COLO829 (cell line): Measurements from ENCODE around the gene MAGOH.
"Not testable (repeated sequence)": the region's sequence is repeated elsewhere in the genome, so short reads cannot be mapped to it uniquely, and the experiment has no call there.

Experiments
- DNase-seq: peaks from one replicate; pipeline ENCODE4 v3.0.0; 2012; ENCODE audit warnings: low spot score

MAGOH gene

DNA sequence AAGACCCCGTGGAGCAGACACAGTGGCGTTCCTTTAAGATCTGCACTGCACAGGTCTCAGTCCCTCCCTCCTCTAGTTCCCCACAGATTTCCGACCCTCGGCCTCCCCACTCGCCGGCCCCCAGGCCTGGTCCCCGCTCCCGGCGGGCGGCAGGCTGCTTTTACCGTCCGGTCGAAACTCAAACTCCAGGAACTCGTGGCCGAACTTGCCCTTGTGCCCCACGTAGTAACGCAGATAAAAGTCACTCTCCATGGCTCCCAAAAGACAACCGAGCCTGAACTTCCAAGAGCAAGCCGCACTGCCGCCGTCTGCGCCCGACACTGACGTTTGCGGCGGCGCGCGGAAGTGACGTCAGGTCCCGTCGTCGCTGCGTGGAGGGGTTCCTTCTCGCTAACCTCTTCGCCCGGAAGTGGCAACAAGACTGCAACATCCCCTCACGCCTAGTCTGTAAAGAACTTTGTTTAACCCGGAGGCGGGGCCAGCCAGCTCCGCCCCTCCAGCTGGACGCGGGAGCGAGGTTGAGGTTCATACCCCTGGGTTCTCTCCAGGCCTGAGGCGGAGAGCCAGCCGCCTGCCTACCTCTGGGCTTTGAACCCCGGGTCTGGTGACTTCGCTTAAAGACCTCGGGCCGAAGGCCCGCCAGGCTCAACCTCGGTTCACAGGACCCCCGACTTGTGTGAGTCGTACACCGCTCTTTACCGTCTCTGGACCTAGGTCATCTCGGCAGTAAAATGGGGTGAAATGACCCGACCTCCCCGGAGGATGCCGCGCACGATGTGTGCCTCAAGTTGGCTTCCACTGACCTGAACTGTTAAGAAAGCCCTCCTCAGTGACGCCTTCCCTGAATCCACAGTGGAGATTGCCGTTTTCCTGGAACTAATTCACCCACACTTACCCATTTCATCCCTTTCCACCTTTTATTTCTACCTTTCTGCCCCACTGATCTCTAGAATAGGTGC lies at the start of gene MAGOH:
Gene MAGOH, minus strand, starts transcription at position 322 of the 959 bp plus-strand sequence. Its CDS starts 70 bp downstream, at position 252.
- peak; percentile 98 for DNase-seq

DNA sequence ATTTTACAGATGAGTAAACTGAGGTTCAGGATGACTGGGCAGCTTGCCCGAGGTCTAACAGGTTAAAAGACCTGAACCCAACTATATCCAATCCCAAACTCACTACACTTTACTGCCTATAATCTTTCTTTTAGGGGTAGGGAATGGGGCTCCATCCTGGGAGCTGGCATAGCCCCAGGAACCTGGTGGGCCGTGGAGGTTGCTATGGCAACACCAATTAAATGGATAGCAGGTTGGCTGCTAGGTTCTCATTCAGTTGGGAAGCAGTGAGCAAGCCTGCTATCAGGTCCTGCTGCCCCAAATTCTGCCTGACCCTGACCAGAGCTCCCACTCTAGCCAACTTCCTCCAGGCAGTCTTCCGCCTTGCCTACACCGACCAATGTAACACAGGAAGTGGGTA lies 48.6 kb upstream of the MAGOH start:
- DNase-seq, result no peak

DNA sequence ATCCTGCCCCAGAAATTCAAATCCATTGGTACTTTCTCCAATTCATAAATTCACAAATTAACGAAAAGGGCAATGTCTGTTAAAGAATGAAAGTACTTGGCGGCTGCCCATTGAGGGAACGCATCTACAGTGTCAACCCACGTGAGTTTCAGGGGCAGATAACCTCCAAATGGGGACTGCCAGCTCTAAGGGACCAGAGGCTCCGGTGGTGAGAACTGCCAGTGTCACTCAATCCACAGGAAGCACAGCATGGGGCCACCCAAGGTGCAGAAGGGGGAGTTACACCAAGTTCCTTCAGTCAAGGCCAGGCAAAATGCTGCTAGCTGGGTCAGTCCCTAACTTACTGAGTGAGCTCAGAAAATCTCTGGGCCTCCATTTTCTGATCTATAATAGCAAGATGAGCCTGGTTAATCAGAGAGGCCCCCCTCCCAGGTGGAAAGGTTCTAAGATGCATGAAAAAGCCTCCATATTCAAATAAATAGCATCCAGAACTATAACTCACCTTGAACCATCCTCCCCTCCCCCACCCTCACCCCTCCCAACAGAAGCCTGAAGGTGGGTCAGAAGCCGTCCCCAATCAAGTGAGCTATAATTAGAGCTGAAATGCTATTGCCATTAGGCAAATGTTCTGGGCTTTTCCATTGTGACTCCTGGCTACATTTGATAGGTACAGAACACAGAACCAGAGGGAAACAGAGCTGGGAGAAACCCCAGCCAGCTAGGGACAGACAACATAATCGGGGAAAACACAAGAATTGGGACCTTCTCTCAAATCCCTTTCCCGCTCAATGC lies 47.8 kb upstream of the MAGOH start:
- DNase-seq, result no peak

DNA sequence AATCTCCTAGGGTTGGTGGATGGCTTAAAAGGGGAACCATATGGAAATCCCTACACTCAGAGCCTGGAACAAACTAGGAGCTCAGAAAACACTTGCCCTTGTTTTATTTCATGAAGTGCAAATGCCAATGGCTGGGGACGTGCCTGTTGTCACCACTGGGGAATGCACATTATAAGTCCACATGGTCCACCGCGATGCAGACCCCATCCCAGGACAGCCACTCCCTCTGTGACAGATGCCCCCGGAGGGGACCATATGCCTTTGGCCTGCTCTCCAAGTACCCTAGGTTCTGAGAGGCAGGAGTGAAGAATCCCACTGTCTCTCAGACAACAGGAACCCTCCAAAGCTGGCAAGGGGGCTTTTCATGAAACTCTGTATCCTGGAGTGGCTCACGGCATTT lies 47.2 kb upstream of the MAGOH start:
- DNase-seq, result no peak

DNA sequence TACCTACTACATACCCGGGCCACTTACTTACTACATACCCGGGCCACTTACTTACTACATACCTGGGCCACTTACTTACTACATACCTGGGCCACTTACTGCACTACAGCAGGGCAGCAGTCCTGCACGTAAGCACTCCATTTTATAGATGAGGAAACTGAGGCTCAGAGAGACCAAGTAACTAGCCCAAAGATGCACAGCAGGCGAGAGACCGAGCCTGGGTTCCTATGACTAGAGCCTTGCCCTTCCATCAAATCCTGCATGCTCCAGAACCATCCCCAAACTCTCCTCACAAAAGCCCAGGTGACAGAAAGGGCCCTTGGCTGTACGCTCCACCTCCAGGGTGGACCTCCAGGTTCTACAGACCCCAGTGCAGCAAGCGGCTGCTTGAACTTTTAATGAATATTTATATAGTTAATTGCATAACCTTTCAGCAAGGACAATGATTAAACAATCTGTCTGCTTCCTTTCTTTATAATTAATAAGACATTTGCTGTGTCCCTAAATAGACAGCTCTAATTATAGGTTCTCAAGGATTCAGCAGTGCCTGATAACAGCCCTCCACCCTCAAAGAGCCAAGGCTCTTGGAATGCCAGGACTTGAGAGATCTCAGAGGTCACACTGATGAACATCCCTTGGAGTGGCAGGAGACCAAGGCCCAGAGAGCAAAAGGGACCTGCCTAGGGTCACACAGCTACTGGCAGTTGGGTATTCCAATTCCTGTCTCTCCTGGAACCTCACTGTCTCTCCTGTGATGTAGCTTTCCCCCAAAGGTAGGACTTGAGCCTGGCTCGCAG lies 46.1 kb upstream of the MAGOH start:
- no peak for DNase-seq

DNA sequence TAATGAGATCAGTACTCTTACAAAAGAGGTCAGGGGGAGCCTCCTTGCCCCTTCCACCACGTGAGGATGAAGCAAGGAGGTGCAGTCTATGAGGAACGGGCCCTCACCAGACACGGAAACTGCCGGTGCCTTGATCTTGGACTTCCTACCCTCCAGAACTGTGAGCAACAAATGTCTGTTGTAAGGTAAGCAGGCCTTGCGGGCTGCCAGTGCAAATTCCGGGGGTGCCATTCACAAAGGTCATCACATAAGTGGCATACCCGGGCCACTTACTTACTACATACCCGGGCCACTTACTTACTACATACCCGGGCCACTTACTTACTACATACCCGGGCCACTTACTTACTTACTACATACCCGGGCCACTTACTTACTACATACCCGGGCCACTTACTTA lies 44.8 kb upstream of the MAGOH start:
- DNase-seq, result not testable (repeated sequence)

DNA sequence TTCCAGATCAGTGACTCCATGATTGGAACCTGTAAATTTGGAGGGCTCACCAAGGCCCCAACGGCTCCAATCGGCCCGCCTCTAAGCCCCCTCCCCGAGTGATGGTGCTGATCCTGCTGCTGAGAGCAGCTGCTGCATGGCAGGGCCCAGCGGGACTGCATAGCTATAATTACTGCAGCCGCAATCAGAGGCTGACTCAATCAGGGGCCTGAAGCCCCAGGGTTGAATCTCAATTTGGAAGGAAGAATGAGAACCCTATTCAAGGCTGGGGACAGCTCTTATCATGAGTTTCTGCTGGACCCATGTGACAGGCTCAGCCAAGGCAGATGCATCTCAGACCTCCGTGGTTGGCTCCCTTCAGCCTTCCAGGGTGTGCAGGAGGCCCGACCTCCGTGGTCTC lies 42.8 kb upstream of the MAGOH start:
- no peak for DNase-seq

DNA sequence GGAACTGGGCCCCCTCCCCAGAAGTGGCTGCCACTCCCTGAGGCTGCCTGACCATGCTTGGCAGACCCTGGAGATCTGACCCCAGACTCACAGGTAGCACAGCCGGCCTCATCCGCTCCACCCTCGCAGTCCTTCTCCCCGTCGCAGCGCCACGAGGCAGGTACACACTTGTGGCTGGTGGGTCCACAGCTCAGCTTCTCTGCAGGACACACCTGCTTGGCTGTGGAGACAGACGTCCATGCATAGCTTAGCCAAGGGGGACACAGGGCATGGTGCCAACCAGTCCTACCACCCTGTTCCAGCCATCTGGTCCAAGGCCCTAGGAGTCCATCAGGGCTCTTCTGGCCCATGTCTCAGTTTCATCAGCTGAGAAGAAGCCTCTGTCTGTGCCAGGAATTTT lies 42.2 kb upstream of the MAGOH start:
- no peak for DNase-seq

DNA sequence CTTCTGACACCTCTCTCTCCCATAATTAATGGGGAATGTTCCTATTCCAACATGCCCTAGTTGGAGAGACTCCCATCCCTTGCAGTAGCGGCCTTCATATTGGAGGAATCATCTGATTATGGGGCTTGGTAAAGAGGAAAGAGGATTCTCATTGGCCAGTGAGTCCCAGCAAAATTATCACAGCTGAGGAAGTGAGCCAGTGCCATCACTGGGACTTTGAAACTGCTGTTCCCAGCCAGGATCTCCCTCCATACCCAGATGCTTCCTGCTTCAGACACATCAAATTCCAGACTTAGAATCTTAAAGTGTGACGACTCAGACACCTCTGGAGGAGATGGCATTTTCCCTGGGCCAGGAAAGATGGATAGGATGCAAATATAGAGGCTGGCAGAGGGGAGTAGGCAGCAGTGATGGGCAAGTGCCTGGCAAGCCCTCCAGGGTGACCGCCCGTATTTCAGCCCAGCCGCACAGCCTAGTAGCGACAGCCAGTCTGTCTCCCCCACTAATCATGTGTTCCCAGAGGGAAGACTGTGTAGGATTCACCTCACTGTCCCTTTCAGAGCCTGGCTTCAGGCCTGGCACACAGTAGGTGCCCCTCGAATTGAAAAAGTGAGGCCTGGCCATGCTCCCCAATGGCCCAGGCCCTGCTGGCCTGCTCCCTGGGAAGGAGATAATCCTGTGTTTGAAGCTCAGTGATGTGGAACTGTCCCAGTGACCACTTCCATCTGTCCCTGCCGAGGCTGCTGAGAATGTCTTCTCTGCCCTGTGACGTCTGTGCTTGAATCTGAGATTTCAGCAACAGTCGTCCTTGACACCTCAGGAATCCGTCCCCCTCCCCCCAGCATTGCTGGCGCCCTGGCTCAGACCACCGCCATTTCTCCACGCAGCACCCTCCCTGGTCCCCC lies 41.2 kb upstream of the MAGOH start:
- DNase-seq, result no peak

DNA sequence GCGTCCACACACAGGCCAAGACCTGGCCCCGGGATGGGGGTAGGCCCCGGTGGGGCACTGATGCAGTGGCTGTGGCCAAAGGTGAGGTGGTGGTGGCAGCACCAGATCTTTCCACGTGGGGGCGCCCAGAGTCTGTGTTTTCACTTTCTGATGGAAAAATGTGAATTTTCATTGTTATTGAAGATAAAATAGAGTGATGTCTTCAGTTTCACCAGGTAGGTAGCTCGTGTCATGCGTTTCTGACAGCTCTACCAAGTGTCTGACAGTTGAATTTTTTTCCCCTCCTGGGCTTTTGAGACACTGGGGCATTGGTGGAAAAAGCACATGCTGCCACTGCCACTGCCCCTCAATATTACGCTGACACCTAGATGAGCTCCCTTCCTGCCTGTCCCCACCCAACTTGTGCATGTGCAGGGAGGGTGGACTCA lies 40.0 kb upstream of the MAGOH start:
- DNase-seq, result peak; percentile 44

DNA sequence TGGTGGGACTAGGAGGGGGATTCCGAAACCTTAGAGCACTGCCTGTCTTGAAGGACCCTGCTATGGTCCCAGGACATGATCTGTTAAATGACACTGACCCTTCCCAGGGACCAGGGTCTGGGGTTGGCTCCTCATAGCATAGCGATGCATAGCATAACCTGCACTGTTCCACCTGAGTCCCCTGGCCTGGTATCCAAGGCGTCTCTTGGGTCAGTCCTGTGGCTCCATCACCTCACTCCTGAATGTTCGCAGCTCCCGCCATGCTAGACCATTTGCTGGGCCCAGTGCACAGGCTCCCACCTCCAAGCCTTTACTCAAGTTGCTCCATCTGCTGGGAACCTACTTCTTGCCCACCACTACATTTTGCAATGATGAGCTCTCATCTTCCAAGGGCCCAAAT lies 39.0 kb upstream of the MAGOH start:
- no peak for DNase-seq

DNA sequence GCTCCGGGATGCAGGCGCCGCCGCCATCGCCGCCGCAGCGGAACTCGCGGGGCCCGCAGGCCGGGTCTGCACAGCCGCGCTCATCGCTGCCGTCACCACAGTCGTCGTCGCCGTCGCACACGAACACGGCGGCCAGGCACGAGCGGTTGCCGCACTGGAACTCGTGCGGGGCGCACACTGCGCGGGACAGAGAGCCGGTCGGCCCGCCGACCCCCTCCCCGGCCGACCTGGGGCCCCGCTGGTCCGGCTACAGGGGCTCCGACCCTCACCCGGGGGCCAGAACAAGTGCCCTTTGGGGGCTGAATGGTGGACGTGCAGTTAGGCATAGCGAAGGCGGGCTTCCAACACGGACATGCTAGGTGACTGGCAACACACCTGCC lies 38.6 kb upstream of the MAGOH start:
- DNase-seq, result no peak

DNA sequence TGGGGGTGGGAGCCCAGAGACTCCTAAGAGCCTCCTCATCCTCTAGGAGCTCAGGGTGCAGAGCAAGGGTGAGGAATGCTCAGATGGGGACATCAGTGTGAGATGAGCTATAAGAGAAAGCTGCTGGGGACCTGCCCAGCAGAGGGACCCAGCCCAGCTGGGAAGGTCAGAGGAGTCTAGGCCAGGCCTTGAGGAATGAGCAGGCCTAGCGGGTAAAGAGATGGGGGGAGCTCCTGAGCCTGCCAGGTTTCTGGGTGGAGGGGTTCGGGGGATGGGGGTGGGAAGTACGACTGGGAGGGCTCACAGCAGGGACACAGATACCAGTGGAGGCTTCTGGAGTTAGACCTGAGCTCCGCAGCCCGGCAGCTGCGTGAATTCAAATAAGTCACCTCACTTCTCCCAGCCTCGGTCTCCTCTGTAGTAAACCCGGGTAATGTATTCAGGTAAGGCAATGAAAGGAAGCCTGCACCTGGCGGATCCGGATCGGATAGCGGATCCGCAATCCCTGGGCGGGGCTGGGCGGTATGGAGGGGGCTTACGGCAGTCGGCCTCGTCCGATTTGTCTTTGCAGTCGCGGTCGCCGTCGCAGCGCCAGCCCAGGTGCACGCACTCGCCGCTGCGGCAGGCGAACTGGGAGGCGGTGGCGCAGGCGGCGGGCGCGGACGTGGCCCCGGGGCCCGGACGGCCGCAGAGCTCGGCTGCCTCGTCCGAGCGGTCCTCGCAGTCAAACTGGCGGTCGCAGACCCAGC lies 38.0 kb upstream of the MAGOH start:
- DNase-seq, result no peak

DNA sequence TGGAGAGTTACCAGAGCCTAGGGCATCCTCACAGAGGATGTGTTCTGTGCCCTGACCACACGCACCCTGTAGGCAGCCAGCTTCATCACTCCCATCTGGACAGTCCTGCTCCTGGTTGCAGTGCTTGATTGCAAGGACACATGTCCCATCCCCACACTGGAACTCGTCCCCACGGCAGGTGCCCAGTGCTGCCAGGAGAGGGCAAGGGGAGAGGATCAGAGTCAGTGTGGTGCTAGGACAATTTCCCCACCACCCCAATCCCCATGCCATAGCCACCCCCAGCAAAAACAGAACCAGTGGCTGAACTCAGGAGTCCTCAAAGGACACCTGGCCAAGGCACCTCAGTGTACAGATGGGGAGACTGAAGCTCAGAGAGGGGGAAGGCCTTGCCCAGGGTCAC lies 37.2 kb upstream of the MAGOH start:
- DNase-seq, result no peak

DNA sequence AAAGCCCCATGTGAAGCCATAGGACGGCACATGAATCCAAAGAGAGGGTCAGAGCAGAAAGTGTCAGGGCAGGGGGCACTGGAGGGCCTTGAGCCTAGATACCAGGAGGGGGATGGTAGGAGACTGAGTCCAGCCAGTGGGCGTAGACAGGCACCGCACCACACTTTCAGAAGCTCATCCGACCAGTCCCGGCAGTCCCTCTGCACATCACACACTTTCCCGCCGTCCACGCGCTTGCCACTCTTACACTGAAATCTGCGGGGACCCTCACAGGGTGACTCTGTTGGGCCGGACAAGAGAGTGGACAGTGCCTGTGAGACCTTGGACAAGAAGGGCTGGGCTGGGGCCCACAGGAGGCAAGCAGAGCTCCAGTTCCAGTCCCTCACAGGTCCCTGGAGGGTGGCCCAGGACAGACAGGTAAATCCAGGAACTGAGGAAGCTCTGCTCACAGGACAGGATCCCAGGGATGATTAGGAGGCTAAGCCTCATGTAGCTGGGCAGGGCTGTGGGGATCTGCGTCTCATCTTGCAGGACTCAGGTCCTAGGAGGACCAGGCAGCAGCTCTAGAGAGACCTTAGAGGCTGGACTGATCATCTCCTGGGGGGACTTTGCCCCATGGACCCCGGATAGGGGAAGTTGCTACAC lies 36.3 kb upstream of the MAGOH start:
- no peak for DNase-seq

DNA sequence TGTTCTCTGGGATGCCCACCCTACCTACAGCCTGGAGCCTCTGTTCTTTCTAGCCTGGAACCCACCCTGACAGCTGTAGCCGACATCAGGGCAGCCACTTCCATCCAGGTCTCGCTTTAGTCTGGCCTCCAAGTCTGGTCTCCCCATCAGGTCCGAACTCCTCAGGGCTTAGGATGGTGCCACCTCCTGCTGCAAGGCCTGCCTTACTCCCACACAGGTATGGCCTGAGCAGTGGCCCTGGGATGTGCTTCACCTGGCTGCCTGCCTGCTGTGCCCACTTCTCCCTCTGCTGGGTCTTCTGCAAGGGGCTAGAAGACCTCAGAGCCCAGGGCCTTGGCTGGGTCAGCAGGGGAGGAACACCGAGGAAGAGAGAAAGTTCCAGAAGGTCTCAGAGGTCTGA lies 35.7 kb upstream of the MAGOH start:
- DNase-seq, result no peak

DNA sequence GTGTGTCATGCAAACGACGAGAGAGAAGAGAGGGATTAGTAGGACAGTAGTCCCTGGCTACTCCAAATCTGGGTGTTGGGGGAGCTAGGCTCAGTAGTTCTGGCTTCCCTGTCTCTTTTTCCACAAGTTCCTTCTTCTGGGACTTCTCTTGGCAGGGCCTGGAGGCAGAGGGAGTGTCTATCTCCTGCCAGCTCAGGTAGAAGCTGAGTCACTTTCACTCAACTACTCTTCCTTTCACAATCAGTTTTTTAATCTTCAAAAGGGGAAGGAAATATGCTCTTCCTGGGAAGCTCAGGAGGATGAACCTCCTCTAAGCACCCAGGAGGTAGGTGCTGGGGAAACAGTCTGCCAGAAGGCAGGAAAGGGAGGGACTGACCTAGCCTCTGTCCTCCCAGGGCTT lies 35.2 kb upstream of the MAGOH start:
- no peak for DNase-seq

DNA sequence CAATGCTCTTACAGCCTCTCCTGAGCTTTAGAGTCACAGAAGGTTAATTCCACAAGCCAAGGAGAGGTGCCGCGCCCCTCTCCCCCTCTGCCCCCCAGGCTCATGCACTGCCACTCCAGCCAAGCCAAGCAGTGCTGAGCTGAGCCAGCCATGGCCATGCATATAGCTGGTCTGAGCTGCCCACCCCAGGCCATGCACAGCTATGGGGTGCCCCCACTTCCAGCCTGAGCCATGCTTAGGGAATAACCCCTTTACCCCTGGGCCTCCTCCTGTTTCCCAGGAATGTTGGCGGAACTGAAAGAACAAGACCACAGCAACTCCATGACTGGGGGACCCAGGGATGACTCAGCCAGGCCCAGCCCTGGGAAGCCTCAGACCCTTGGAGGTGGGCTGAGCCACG lies 34.0 kb upstream of the MAGOH start:
- no peak for DNase-seq

DNA sequence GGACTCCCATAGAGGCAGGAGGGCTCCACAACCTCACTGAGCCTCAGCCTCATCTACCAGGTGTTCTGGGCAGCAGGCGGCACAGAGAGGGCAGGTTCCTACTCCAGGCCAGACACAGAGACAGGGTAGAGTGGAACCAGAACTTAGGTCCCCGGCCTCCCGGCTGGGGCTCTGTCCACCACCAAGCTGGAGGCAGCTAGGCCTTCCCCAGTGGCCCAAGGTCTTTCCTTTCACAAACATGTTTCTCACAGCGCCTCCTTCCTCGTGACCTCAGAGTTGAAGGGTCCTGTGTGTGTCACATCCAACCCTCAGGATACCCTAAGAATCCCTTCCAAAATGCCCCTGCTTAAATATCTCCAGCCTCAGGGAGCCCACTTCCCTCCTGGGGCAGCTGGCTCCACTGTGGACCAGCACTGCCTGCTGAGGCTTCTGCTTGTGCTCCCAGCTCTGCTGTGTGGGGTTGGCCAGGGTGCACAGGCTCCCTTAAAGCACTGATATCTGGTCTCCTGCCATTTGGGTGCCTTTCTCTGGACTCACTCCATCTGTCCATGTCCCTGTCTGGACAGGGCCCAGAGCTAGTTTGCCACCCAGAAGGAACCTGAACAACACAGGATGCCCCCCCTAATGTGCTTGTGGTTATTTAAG lies 33.2 kb upstream of the MAGOH start:
- no peak for DNase-seq

DNA sequence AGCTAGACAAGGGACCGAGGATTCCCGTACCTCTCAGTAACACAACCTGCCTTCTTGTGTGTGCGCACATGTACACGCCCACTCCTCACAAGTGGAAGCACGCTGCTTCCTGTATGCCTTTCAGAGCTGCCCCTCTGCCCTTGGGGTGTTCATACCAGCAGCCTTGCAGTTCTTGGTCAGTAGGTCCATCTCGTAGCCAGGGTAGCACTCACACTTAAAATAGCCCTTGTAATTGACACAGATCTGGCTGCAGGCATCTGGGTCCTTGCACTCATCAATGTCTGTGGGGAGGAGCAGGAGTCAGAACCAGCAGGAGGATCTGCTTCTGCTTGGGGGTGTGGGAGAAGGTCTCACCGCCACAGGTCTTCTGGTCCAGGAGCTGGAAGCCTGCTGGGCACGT lies 32.6 kb upstream of the MAGOH start:
- DNase-seq, result no peak
